Karpas-422 (cell line): Measurements from ENCODE around the gene DYNC2LI1. TPM values are rescaled to one million over a fixed set of nuclear protein-coding genes. Genes with fewer than 3 reads are reported as not detected.

Experiments
- DNase-seq: peaks from one replicate; pipeline ENCODE4 v3.0.0-alpha.2; 2015
- H2AFZ ChIP-seq: fragments of 200-600 bp; sonication (generic); 2 replicates; pipeline ENCODE4 v1.6.1; 2014; ENCODE audit warnings: antibody characterized with exemption, low read length, mixed read lengths
- H3K27ac ChIP-seq: fragments of 200-600 bp; sonication (generic); 2 replicates; pipeline ENCODE4 v1.5.1; 2014; ENCODE audit warnings: mild to moderate bottlenecking, low read length, moderate library complexity
- H3K27me3 ChIP-seq: fragments of 200-600 bp; sonication (generic); 2 replicates; pipeline ENCODE4 v1.6.1; 2014; ENCODE audit warnings: low read length, mixed read lengths
- H3K36me3 ChIP-seq: fragments of 200-600 bp; sonication (generic); 2 replicates; pipeline ENCODE4 v1.6.1; 2014; ENCODE audit warnings: low read length, mixed read lengths; ENCODE audit not compliant: insufficient read depth
- H3K4me1 ChIP-seq: fragments of 200-600 bp; sonication (generic); 2 replicates; pipeline ENCODE4 v1.6.1; 2014; ENCODE audit warnings: mild to moderate bottlenecking, low read length, mixed read lengths
- H3K4me2 ChIP-seq: fragments of 200-600 bp; sonication (generic); 2 replicates; pipeline ENCODE4 v1.6.1; 2014; ENCODE audit warnings: low read length, low read depth, mild to moderate bottlenecking; ENCODE audit not compliant: poor library complexity, severe bottlenecking
- H3K4me3 ChIP-seq: fragments of 200-600 bp; sonication (generic); 2 replicates; pipeline ENCODE4 v1.5.1; 2014; ENCODE audit warnings: mild to moderate bottlenecking, antibody characterized with exemption, low read length, mixed read lengths
- H3K79me2 ChIP-seq: fragments of 200-600 bp; sonication (generic); 2 replicates; pipeline ENCODE4 v1.6.1; 2014; ENCODE audit warnings: mild to moderate bottlenecking, low read length, mixed read lengths
- H3K9ac ChIP-seq: fragments of 200-600 bp; sonication (generic); 2 replicates; pipeline ENCODE4 v1.6.0; 2014; ENCODE audit warnings: low read length
- H3K9me2 ChIP-seq: fragments of 200-600 bp; sonication (generic), shearing (Covaris generic); replicated peaks from 2 replicates; pipeline ENCODE4 v1.6.0; 2014; ENCODE audit warnings: mild to moderate bottlenecking, low read length, moderate library complexity; ENCODE audit not compliant: insufficient read depth
- H3K9me3 ChIP-seq: fragments of 300-700, 200-600 bp; sonication (generic); 2 replicates; pipeline ENCODE4 v1.6.1; 2014; ENCODE audit warnings: low read length, mixed read lengths
- H4K20me1 ChIP-seq: fragments of 200-600 bp; sonication (generic); 2 replicates; pipeline ENCODE4 v1.6.1; 2014; ENCODE audit warnings: mild to moderate bottlenecking, antibody characterized with exemption, low read length, low read depth; ENCODE audit not compliant: insufficient read depth
- total RNA-seq: library from RNA; depleted of rRNA; stranded (reverse); fragments of >200 nt; shearing (Covaris generic); gene quantifications from 2 replicates; pipeline ENCODE4 v1.2.3, GENCODE V29; 2014; ENCODE audit warnings: low replicate concordance

DYNC2LI1 gene
- total RNA-seq, 1 experiment from 2014 or later: 36.9 TPM

- Histone ChIP-seq H3K9me3 (no peaks in the 10 kb centered on the region), H3K4me2 (no peak overlapping the region), H4K20me1 (no peaks in the 10 kb centered on the region), H3K36me3 (no peaks in the 10 kb centered on the region), H3K9me2 (no peaks in the 10 kb centered on the region), H3K4me1 (peaks cover 7% of the 10 kb centered on the region), H3K79me2 (no peaks in the 10 kb centered on the region), H3K27me3 (no peaks in the 10 kb centered on the region), H3K4me3 (no peak overlapping the region), H3K9ac (no peak overlapping the region), H2AFZ (no peak overlapping the region), H3K27ac (no peak overlapping the region)
- DNase-seq: no peak
Observed at GRCh38 chr2:43791035-43791765, 17.4 kb downstream of the DYNC2LI1 start.

- Histone ChIP-seq H4K20me1 (no peaks in the 10 kb centered on the region), H3K9me2 (no peaks in the 10 kb centered on the region), H3K4me2 (no peak overlapping the region), H2AFZ (no peak overlapping the region), H3K27ac (no peak overlapping the region), H3K27me3 (no peaks in the 10 kb centered on the region), H3K9ac (no peak overlapping the region), H3K9me3 (no peaks in the 10 kb centered on the region), H3K36me3 (no peaks in the 10 kb centered on the region), H3K79me2 (no peaks in the 10 kb centered on the region), H3K4me3 (no peak overlapping the region), H3K4me1 (peaks cover 7% of the 10 kb centered on the region)
- DNase-seq: no peak
Observed at GRCh38 chr2:43792653-43793052, 18.8 kb downstream of the DYNC2LI1 start.

- Histone ChIP-seq H3K9me3 (no peaks in the 10 kb centered on the region), H3K4me1 (peaks cover 7% of the 10 kb centered on the region), H3K36me3 (no peaks in the 10 kb centered on the region), H3K4me3 (no peak overlapping the region), H2AFZ (no peak overlapping the region), H3K27ac (no peak overlapping the region), H3K79me2 (no peaks in the 10 kb centered on the region), H3K27me3 (no peaks in the 10 kb centered on the region), H3K4me2 (no peak overlapping the region), H4K20me1 (no peaks in the 10 kb centered on the region), H3K9me2 (no peaks in the 10 kb centered on the region), H3K9ac (no peak overlapping the region)
- no peak for DNase-seq
Observed at GRCh38 chr2:43794956-43795355, 21.1 kb downstream of the DYNC2LI1 start.

GRCh38 chr2:43796206-43796605 is 22.4 kb downstream of the DYNC2LI1 start:
- H2AFZ ChIP-seq: no peak overlapping the region
- DNase-seq: no peak
- no peaks in the 10 kb centered on the region for H3K9me2 ChIP-seq
- no peaks in the 10 kb centered on the region for H4K20me1 ChIP-seq
- no peak overlapping the region for H3K27ac ChIP-seq
- no peaks in the 10 kb centered on the region for H3K9me3 ChIP-seq
- H3K4me1 ChIP-seq: peaks cover 7% of the 10 kb centered on the region
- H3K79me2 ChIP-seq: no peaks in the 10 kb centered on the region
- H3K27me3 ChIP-seq: no peaks in the 10 kb centered on the region
- H3K36me3 ChIP-seq: no peaks in the 10 kb centered on the region
- no peak overlapping the region for H3K9ac ChIP-seq
- no peak overlapping the region for H3K4me2 ChIP-seq
- H3K4me3 ChIP-seq: no peak overlapping the region

- DNase-seq: no peak
- no peaks in the 10 kb centered on the region for H3K36me3 ChIP-seq
- no peak overlapping the region for H3K9ac ChIP-seq
- H3K4me1 ChIP-seq: peaks cover 7% of the 10 kb centered on the region
- no peaks in the 10 kb centered on the region for H3K9me2 ChIP-seq
- H3K27ac ChIP-seq: no peak overlapping the region
- no peaks in the 10 kb centered on the region for H3K27me3 ChIP-seq
- H2AFZ ChIP-seq: no peak overlapping the region
- no peak overlapping the region for H3K4me3 ChIP-seq
- no peaks in the 10 kb centered on the region for H4K20me1 ChIP-seq
- H3K79me2 ChIP-seq: no peaks in the 10 kb centered on the region
- no peaks in the 10 kb centered on the region for H3K9me3 ChIP-seq
- no peak overlapping the region for H3K4me2 ChIP-seq
Observed at GRCh38 chr2:43798300-43798699, 24.5 kb downstream of the DYNC2LI1 start.

- H3K79me2 ChIP-seq: no peaks in the 10 kb centered on the region
- H3K27ac ChIP-seq: no peak overlapping the region
- H3K4me1 ChIP-seq: no peaks in the 10 kb centered on the region
- DNase-seq: no peak
- H3K4me2 ChIP-seq: no peak overlapping the region
- H2AFZ ChIP-seq: no peak overlapping the region
- H3K9me2 ChIP-seq: no peaks in the 10 kb centered on the region
- H3K9me3 ChIP-seq: no peaks in the 10 kb centered on the region
- H4K20me1 ChIP-seq: no peaks in the 10 kb centered on the region
- H3K27me3 ChIP-seq: no peaks in the 10 kb centered on the region
- H3K9ac ChIP-seq: no peak overlapping the region
- no peak overlapping the region for H3K4me3 ChIP-seq
- no peaks in the 10 kb centered on the region for H3K36me3 ChIP-seq
Observed at GRCh38 chr2:43800894-43801293, 27.1 kb downstream of the DYNC2LI1 start.

- H3K27me3 ChIP-seq: no peaks in the 10 kb centered on the region
- DNase-seq: no peak
- no peak overlapping the region for H3K4me2 ChIP-seq
- H3K4me3 ChIP-seq: no peak overlapping the region
- no peak overlapping the region for H2AFZ ChIP-seq
- H3K9me2 ChIP-seq: no peaks in the 10 kb centered on the region
- no peaks in the 10 kb centered on the region for H3K4me1 ChIP-seq
- no peaks in the 10 kb centered on the region for H3K9me3 ChIP-seq
- no peak overlapping the region for H3K9ac ChIP-seq
- H4K20me1 ChIP-seq: no peaks in the 10 kb centered on the region
- no peaks in the 10 kb centered on the region for H3K36me3 ChIP-seq
- no peaks in the 10 kb centered on the region for H3K79me2 ChIP-seq
- H3K27ac ChIP-seq: no peak overlapping the region
Observed at GRCh38 chr2:43802135-43802534, 28.3 kb downstream of the DYNC2LI1 start.

- no peaks in the 10 kb centered on the region for H3K27me3 ChIP-seq
- H3K9me3 ChIP-seq: no peaks in the 10 kb centered on the region
- no peaks in the 10 kb centered on the region for H3K36me3 ChIP-seq
- no peaks in the 10 kb centered on the region for H3K9me2 ChIP-seq
- no peaks in the 10 kb centered on the region for H4K20me1 ChIP-seq
- H3K9ac ChIP-seq: no peak overlapping the region
- H3K27ac ChIP-seq: no peak overlapping the region
- no peak overlapping the region for H3K4me3 ChIP-seq
- no peaks in the 10 kb centered on the region for H3K79me2 ChIP-seq
- no peak overlapping the region for H2AFZ ChIP-seq
- no peak overlapping the region for H3K4me2 ChIP-seq
- DNase-seq: no peak
- H3K4me1 ChIP-seq: no peaks in the 10 kb centered on the region
Observed at GRCh38 chr2:43803113-43803512, 29.3 kb downstream of the DYNC2LI1 start.
